Kidney (tissue), 14 donors: ENCODE data around the gene PRSS27. TPM values are rescaled to one million over a fixed set of nuclear protein-coding genes. Genes with fewer than 3 reads are reported as not detected.

Source experiments
- DNase-seq, 5 donors: peaks; one replicate each; pipeline ENCODE4 v3.0.0-alpha.2; 2013 to 2020
- FAIRE-seq: peaks from 2 replicates; lab custom pipeline; 2012; peaks lifted over from hg19 to GRCh38; lab: Jason Lieb, UNC
- H3K27ac ChIP-seq, 2 donors: one replicate each; pipeline ENCODE4 v1.7.0; 2013; ENCODE audit warnings: low read depth in 2 of 2, low read length in 2 of 2, inconsistent platforms in 1 of 2
- H3K27me3 ChIP-seq: one replicate; pipeline ENCODE4 v1.7.1; 2013; ENCODE audit warnings: low read length, inconsistent platforms; ENCODE audit not compliant: control insufficient read depth, insufficient read depth
- H3K36me3 ChIP-seq, 3 donors: one replicate each; pipeline versions ENCODE4 v1.7.0 to v1.7.1; 2013; ENCODE audit warnings: low read length in 3 of 3, control low read depth in 1 of 3, inconsistent platforms in 1 of 3; ENCODE audit not compliant: insufficient read depth in 3 of 3, control insufficient read depth in 2 of 3
- H3K4me1 ChIP-seq, 3 donors: one replicate each; pipeline versions ENCODE4 v1.7.0 to v1.7.1; 2013; ENCODE audit warnings: low read length in 3 of 3, inconsistent platforms in 1 of 3, low read depth in 1 of 3; ENCODE audit not compliant: control insufficient read depth in 2 of 3, insufficient read depth in 2 of 3
- H3K4me3 ChIP-seq, 3 donors: one replicate each; pipeline versions ENCODE4 v1.7.0 to v1.8.1; 2013; ENCODE audit warnings: low read length in 3 of 3, control low read depth in 1 of 3, inconsistent platforms in 1 of 3
- H3K9ac ChIP-seq, 3 donors: one replicate each; pipeline versions ENCODE4 v1.7.0 to v1.7.1; 2013; ENCODE audit warnings: low read length in 3 of 3, control low read depth in 1 of 3, inconsistent platforms in 1 of 3
- H3K9me3 ChIP-seq, 3 donors: one replicate each; pipeline versions ENCODE4 v1.7.0 to v1.7.1; 2013; ENCODE audit warnings: low read length in 3 of 3, control low read depth in 1 of 3, inconsistent platforms in 1 of 3; ENCODE audit not compliant: control insufficient read depth in 2 of 3, insufficient read depth in 1 of 3
- CTCF ChIP-seq: IDR thresholded peaks from 3 replicates; pipeline ENCODE4 v1.5.1; 2012; ENCODE audit warnings: mild to moderate bottlenecking, moderate library complexity, borderline replicate concordance; ENCODE audit not compliant: insufficient read depth; ENCODE audit errors: extremely low read depth
- intact Hi-C: fragments of 100-400 bp; cut with DNase I; formaldehyde crosslinking; loops from one replicate; pipeline ENCODE4 v1.11.1; 2022
- polyA plus RNA-seq: library from polyadenylated mRNA; stranded (reverse); fragments of 350-450 nt; fragmentation: Illumina TruSeq; extraction: RNeasy Lipid Tissue Mini Kit (QIAGEN cat#74804); gene quantifications from one replicate; pipeline ENCODE4 v1.2.3, GENCODE V29; 2014; ENCODE audit warnings: low read depth, low replicate concordance; ENCODE audit not compliant: insufficient read depth
- total RNA-seq: library from RNA; stranded (reverse); fragmentation: NEBNext Ultra II Directional; extraction: Animal tissue kit (Norgen Biotek cat#: 25700); gene quantifications from one replicate; pipeline ENCODE4 v1.2.1, GENCODE V29; 2021
- donor health status: control.
- donor health status: control.
- donor health status: control.
- donor health status: control.
- donor health status: control.
- donor health status: DM: yes; HTN: yes; CAD: no.
- donor health status: Normal renal cell carcinoma (clear cell type).

PRSS27 gene
- total and polyA plus RNA-seq, 2 donors from 2014 or later: 0.41 to 2.1 TPM

- Histone ChIP-seq H3K9me3 (no peaks in the 10 kb centered on the region), H3K9ac (no peak overlapping the region), H3K27me3 (no peaks in the 10 kb centered on the region), H3K4me1 (no peaks in the 10 kb centered on the region), H3K27ac (no peak overlapping the region), H3K4me3 (no peak overlapping the region), H3K36me3 (peaks cover 15 to 78% (median 59%) of the 10 kb centered on the region in 3 donors)
- no peak for TF ChIP-seq CTCF
- no peak for FAIRE-seq
- intact Hi-C loops: no loop called here
- DNase-seq: peak in 2 of 5 donors; percentile 38 to 66
Measured at GRCh38 chr16:2768403-2769089, 48.5 kb upstream of the PRSS27 start.

GRCh38 chr16:2767891-2768290 lies 47.9 kb upstream of the PRSS27 start:
- no peak overlapping the region for H3K9ac ChIP-seq
- H3K27me3 ChIP-seq: no peaks in the 10 kb centered on the region
- intact Hi-C loops: no loop called here
- H3K9me3 ChIP-seq: no peaks in the 10 kb centered on the region
- H3K36me3 ChIP-seq: peaks cover 22 to 85% (median 65%) of the 10 kb centered on the region in 3 donors
- no peak for TF ChIP-seq CTCF
- FAIRE-seq (no peak), DNase-seq (peak in 1 of 5 donors; percentile 57)
- no peaks in the 10 kb centered on the region for H3K4me1 ChIP-seq
- no peak overlapping the region for H3K27ac ChIP-seq
- H3K4me3 ChIP-seq: no peak overlapping the region

DNA sequence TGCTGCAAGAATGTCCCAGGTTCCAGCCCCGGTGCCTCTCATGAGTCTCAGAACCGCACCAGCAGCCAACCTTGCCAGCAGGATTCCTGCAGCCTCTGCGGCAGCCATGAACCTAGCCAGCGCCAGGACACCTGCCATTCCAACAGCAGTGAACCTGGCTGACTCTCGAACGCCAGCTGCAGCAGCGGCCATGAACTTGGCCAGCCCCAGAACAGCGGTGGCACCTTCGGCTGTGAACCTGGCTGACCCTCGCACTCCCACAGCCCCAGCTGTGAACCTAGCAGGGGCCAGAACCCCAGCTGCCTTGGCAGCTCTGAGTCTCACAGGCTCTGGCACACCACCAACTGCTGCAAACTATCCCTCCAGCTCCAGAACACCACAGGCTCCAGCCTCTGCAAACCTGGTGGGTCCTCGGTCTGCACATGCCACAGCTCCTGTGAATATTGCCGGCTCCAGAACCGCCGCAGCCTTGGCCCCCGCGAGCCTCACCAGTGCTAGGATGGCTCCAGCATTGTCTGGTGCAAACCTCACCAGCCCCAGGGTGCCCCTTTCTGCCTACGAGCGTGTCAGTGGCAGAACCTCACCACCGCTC lies 47.2 kb upstream of the PRSS27 start:
- TF ChIP-seq CTCF: no peak
- intact Hi-C loops: no loop called here
- H3K4me1 ChIP-seq: no peaks in the 10 kb centered on the region
- H3K27ac ChIP-seq: no peak overlapping the region
- peaks cover 28 to 92% (median 72%) of the 10 kb centered on the region in 3 donors for H3K36me3 ChIP-seq
- H3K9ac ChIP-seq: no peak overlapping the region
- H3K9me3 ChIP-seq: no peaks in the 10 kb centered on the region
- H3K4me3 ChIP-seq: no peak overlapping the region
- no peaks in the 10 kb centered on the region for H3K27me3 ChIP-seq
- DNase-seq: peak in 1 of 5 donors; percentile 66
- FAIRE-seq: no peak
